HepG2 (cell line): ENCODE data around the gene CTPS2.

ENCODE experiments used
- DNMT1 ChIP-seq: sonication (generic); formaldehyde crosslinking; IDR thresholded peaks from 2 replicates; pipeline ENCODE4 v1.5.1; 2020; ENCODE audit warnings: mild to moderate bottlenecking, missing genetic modification reagents
- E2F1 ChIP-seq: sonication (generic); formaldehyde crosslinking; IDR thresholded peaks from 2 replicates; pipeline ENCODE4 v1.5.0; 2020; ENCODE audit warnings: missing genetic modification reagents
- MIER3 ChIP-seq: IDR thresholded peaks from 2 replicates; pipeline ENCODE4 v1.6.1; 2016; ENCODE audit warnings: missing compliant biosample characterization, borderline replicate concordance
- POLR2AphosphoS5 ChIP-seq: IDR thresholded peaks from 2 replicates; pipeline ENCODE4 v1.6.1; 2012; ENCODE audit warnings: low read depth, low read length
- SP2 ChIP-seq: sonication (generic); formaldehyde crosslinking; IDR thresholded peaks from 2 replicates; pipeline ENCODE4 v1.5.1; 2020; ENCODE audit warnings: mild to moderate bottlenecking, missing genetic modification reagents
- ZNF224 ChIP-seq: sonication (generic); formaldehyde crosslinking; IDR thresholded peaks from 2 replicates; pipeline ENCODE4 v1.5.0; 2020; ENCODE audit warnings: mild to moderate bottlenecking, missing genetic modification reagents

- no peak for TF ChIP-seq DNMT1 (CRISPR knock-in tag)
- TF ChIP-seq ZNF224: no peak
- TF ChIP-seq POLR2AphosphoS5: no peak
- no peak for TF ChIP-seq SP2 (CRISPR knock-in tag)
- TF ChIP-seq MIER3 (CRISPR knock-in tag): no peak
- TF ChIP-seq E2F1 (CRISPR knock-in tag): no peak
Observed at GRCh38 chrX:16750136-16750535, 37.7 kb upstream of the CTPS2 start.
